ENCODE data around the gene PCBP1. TPM values are rescaled to one million over a fixed set of nuclear protein-coding genes. Genes with fewer than 3 reads are reported as not detected.

The PCBP1 gene
- total RNA-seq, 1 experiment from 2014 or later: 276 TPM

- Histone ChIP-seq H3K4me3 (ENCODE audit: low read depth in 2 of 2, low read length in 2 of 2) (no peak overlapping the region), H3K9me3 (ENCODE audit: control insufficient read depth, insufficient read depth, low read depth, low read length) (no peaks in the 10 kb centered on the region), H3K27ac (ENCODE audit: low read length) (no peak overlapping the region), H3K27me3 (ENCODE audit: control insufficient read depth, insufficient read depth, low read length) (no peaks in the 10 kb centered on the region), H3K4me1 (ENCODE audit: control insufficient read depth, insufficient read depth, low read length) (no peaks in the 10 kb centered on the region), H3K36me3 (ENCODE audit: control insufficient read depth, insufficient read depth, low read length) (no peaks in the 10 kb centered on the region)
- CTCF ChIA-PET: no interaction called here
- intact Hi-C loops (cut with micrococcal nuclease; ENCODE audit: unreplicated experiment): no loop called here
- ATAC-seq (no peak), DNase-seq (ENCODE audit: low read depth, low spot score) (no peak)
- in situ Hi-C loops (cut with HindIII; ENCODE audit: low pct_unique_long_range_greater_than_20kb, low sequenced_read_pairs): no loop called here
- POLR2A ChIA-PET: interaction anchor here (0.8 kb wide), 1 partner anchor 128 kb away, joined by 8 read pairs; no protein-coding TSS in a partner anchor
- no TSS peak for BruUV-seq (replicated peaks)
- TF ChIP-seq, protein P1, sequence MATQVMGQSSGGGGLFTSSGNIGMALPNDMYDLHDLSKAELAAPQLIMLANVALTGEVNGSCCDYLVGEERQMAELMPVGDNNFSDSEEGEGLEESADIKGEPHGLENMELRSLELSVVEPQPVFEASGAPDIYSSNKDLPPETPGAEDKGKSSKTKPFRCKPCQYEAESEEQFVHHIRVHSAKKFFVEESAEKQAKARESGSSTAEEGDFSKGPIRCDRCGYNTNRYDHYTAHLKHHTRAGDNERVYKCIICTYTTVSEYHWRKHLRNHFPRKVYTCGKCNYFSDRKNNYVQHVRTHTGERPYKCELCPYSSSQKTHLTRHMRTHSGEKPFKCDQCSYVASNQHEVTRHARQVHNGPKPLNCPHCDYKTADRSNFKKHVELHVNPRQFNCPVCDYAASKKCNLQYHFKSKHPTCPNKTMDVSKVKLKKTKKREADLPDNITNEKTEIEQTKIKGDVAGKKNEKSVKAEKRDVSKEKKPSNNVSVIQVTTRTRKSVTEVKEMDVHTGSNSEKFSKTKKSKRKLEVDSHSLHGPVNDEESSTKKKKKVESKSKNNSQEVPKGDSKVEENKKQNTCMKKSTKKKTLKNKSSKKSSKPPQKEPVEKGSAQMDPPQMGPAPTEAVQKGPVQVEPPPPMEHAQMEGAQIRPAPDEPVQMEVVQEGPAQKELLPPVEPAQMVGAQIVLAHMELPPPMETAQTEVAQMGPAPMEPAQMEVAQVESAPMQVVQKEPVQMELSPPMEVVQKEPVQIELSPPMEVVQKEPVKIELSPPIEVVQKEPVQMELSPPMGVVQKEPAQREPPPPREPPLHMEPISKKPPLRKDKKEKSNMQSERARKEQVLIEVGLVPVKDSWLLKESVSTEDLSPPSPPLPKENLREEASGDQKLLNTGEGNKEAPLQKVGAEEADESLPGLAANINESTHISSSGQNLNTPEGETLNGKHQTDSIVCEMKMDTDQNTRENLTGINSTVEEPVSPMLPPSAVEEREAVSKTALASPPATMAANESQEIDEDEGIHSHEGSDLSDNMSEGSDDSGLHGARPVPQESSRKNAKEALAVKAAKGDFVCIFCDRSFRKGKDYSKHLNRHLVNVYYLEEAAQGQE (IDR thresholded peaks at IDR 0.05; ENCODE audit: insufficient read depth in 1 of 2, low read depth in 2 of 2, low read length in 1 of 2): no peak
- TF ChIP-seq POLR2AphosphoS5 (IDR thresholded peaks at IDR 0.05; ENCODE audit: low read depth, low read length): no peak
- TF ChIP-seq TCF7L2 (IDR thresholded peaks at IDR 0.05; ENCODE audit: low read depth, low read length): no peak
- TF ChIP-seq SIN3A (IDR thresholded peaks at IDR 0.05; ENCODE audit: borderline replicate concordance, insufficient read depth, low read depth, low read length): no peak
- TF ChIP-seq, protein P2, sequence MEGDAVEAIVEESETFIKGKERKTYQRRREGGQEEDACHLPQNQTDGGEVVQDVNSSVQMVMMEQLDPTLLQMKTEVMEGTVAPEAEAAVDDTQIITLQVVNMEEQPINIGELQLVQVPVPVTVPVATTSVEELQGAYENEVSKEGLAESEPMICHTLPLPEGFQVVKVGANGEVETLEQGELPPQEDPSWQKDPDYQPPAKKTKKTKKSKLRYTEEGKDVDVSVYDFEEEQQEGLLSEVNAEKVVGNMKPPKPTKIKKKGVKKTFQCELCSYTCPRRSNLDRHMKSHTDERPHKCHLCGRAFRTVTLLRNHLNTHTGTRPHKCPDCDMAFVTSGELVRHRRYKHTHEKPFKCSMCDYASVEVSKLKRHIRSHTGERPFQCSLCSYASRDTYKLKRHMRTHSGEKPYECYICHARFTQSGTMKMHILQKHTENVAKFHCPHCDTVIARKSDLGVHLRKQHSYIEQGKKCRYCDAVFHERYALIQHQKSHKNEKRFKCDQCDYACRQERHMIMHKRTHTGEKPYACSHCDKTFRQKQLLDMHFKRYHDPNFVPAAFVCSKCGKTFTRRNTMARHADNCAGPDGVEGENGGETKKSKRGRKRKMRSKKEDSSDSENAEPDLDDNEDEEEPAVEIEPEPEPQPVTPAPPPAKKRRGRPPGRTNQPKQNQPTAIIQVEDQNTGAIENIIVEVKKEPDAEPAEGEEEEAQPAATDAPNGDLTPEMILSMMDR (IDR thresholded peaks at IDR 0.05): no peak
Observed at GRCh38 chr2:70041663-70042062, 45.6 kb upstream of the PCBP1 start.

- intact Hi-C loops (cut with micrococcal nuclease; ENCODE audit: unreplicated experiment) (no loop called here), in situ Hi-C loops (cut with HindIII; ENCODE audit: low pct_unique_long_range_greater_than_20kb, low sequenced_read_pairs) (no loop called here)
- Histone ChIP-seq H3K27ac (ENCODE audit: low read length) (no peak overlapping the region), H3K36me3 (ENCODE audit: control insufficient read depth, insufficient read depth, low read length) (no peaks in the 10 kb centered on the region), H3K4me3 (ENCODE audit: low read depth in 2 of 2, low read length in 2 of 2) (no peak overlapping the region), H3K4me1 (ENCODE audit: control insufficient read depth, insufficient read depth, low read length) (no peaks in the 10 kb centered on the region), H3K27me3 (ENCODE audit: control insufficient read depth, insufficient read depth, low read length) (no peaks in the 10 kb centered on the region), H3K9me3 (ENCODE audit: control insufficient read depth, insufficient read depth, low read depth, low read length) (no peaks in the 10 kb centered on the region)
- POLR2A ChIA-PET: interaction anchor here (0.8 kb wide), 1 partner anchor 128 kb away, joined by 8 read pairs; no protein-coding TSS in a partner anchor
- CTCF ChIA-PET: no interaction called here
- no peak for TF ChIP-seq TCF7L2 (IDR thresholded peaks at IDR 0.05; ENCODE audit: low read depth, low read length)
- TF ChIP-seq POLR2AphosphoS5 (IDR thresholded peaks at IDR 0.05; ENCODE audit: low read depth, low read length): no peak
- no peak for TF ChIP-seq SIN3A (IDR thresholded peaks at IDR 0.05; ENCODE audit: borderline replicate concordance, insufficient read depth, low read depth, low read length)
- TF ChIP-seq, protein P2 (IDR thresholded peaks at IDR 0.05): no peak
- TF ChIP-seq, protein P1 (IDR thresholded peaks at IDR 0.05; ENCODE audit: insufficient read depth in 1 of 2, low read depth in 2 of 2, low read length in 1 of 2): no peak
- BruUV-seq (replicated peaks): no TSS peak
- no peak for ATAC-seq
- DNase-seq (ENCODE audit: low read depth, low spot score): no peak
Observed at GRCh38 chr2:70042246-70042645, 45.0 kb upstream of the PCBP1 start.
